ENCODE results near the gene SMYD3. TPM values are rescaled to one million over a fixed set of nuclear protein-coding genes. Genes with fewer than 3 reads are reported as not detected.

The SMYD3 gene
- total and polyA plus RNA-seq, 2 of the 4 experiments (the other 2 are of a cell fraction): 26.5 to 37.6 TPM

GRCh38 chr1:245753807-245754206 is 753.3 kb downstream of the SMYD3 start:
- H3K9me1 ChIP-seq (ENCODE audit: insufficient read depth, low read length): no peaks in the 10 kb centered on the region
- no peak overlapping the region for H3K18ac ChIP-seq (ENCODE audit: low read depth, low read length)
- intact Hi-C loops (cut with micrococcal nuclease) (no loop called here), in situ Hi-C loops (cut with MboI; ENCODE audit: low sequenced_read_pairs) (no loop called here), dilution Hi-C loops (cut with HindIII; ENCODE audit: low sequenced_read_pairs, unreplicated experiment) (no loop called here)
- H2AK9ac ChIP-seq (replicated peaks; ENCODE audit: low read depth, low read length, poor library complexity): no peak overlapping the region
- H2BK15ac ChIP-seq (ENCODE audit: low read depth, low read length): no peak overlapping the region
- no peak overlapping the region for H2BK5ac ChIP-seq (ENCODE audit: low read depth, low read length, poor library complexity, severe bottlenecking)
- ATAC-seq (ENCODE audit: low read depth) (no peak), DNase-seq (no peak)
- H3K14ac ChIP-seq (replicated peaks; ENCODE audit: low read depth, low read length): no peak overlapping the region
- H3K9ac ChIP-seq (ENCODE audit: low read depth, low read length): no peak overlapping the region
- BruUV-seq (replicated peaks): no TSS peak
- no peak overlapping the region for H2AFZ ChIP-seq (replicated peaks; ENCODE audit: low read length, poor library complexity)
- H2BK120ac ChIP-seq (ENCODE audit: low read depth, low read length): no peak overlapping the region
- H4K5ac ChIP-seq (ENCODE audit: low read depth, low read length): no peak overlapping the region
- CTCF ChIA-PET: interaction anchor here (0.9 kb wide), 1 partner anchor 18 kb away, joined by 3 read pairs; no protein-coding TSS in a partner anchor
- H3K4me1 ChIP-seq (ENCODE audit: control insufficient read depth, insufficient read depth, low read length): peaks cover 3% of the 10 kb centered on the region; the same call in 1 of the 2 replicates
- POLR2A ChIA-PET (ENCODE audit: unreplicated experiment): no interaction called here
- no peaks in the 10 kb centered on the region for H3K27me3 ChIP-seq (ENCODE audit: control insufficient read depth, insufficient read depth, low read length)
- H3K23ac ChIP-seq (ENCODE audit: low read depth, low read length): no peak overlapping the region
- H2AK5ac ChIP-seq (ENCODE audit: low read depth, low read length): no peak overlapping the region
- no peaks in the 10 kb centered on the region for H3K79me1 ChIP-seq (ENCODE audit: low read depth in 1 of 2, low read length in 2 of 2)
- no peaks in the 10 kb centered on the region for H3K36me3 ChIP-seq (ENCODE audit: control insufficient read depth, insufficient read depth, low read length)
- no peaks in the 10 kb centered on the region for H4K20me1 ChIP-seq (ENCODE audit: insufficient read depth, low read length)
- peaks cover 6% of the 10 kb centered on the region for H3K9me3 ChIP-seq (ENCODE audit: control insufficient read depth, insufficient read depth, low read length)
- H3K4ac ChIP-seq (ENCODE audit: low read depth, low read length): no peak overlapping the region
- H3K27ac ChIP-seq (ENCODE audit: insufficient read depth, low read length): no peak overlapping the region
- TF ChIP-seq RFX5 (IDR thresholded peaks at IDR 0.05; ENCODE audit: low read depth, low read length) (no peak), POLR2A (IDR thresholded peaks at IDR 0.05; ENCODE audit: low read depth, low read length) (no peak), MAFK (IDR thresholded peaks at IDR 0.05; ENCODE audit: low read depth, low read length) (no peak), MXI1 (IDR thresholded peaks at IDR 0.05; ENCODE audit: borderline replicate concordance, low read depth, low read length) (no peak)
- TF ChIP-seq, protein P1, sequence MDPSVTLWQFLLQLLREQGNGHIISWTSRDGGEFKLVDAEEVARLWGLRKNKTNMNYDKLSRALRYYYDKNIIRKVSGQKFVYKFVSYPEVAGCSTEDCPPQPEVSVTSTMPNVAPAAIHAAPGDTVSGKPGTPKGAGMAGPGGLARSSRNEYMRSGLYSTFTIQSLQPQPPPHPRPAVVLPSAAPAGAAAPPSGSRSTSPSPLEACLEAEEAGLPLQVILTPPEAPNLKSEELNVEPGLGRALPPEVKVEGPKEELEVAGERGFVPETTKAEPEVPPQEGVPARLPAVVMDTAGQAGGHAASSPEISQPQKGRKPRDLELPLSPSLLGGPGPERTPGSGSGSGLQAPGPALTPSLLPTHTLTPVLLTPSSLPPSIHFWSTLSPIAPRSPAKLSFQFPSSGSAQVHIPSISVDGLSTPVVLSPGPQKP (IDR thresholded peaks at IDR 0.05; ENCODE audit: borderline replicate concordance, low read depth, low read length): no peak
- no peak overlapping the region for H4K8ac ChIP-seq (ENCODE audit: low read depth in 2 of 2, low read length in 2 of 2)
- H3K4me3 ChIP-seq (ENCODE audit: insufficient read depth, low read depth, low read length): no peak overlapping the region
- no peak overlapping the region for H3K56ac ChIP-seq (ENCODE audit: extremely low read depth, insufficient read depth, low read length)
- H4K91ac ChIP-seq (ENCODE audit: insufficient read depth, low read depth, low read length): no peak overlapping the region
- no peak overlapping the region for H3K4me2 ChIP-seq (ENCODE audit: low read depth, low read length)
- no CpG with 5 or more reads among the region's 2 CpGs for WGBS, 2 experiments (ENCODE audit: extremely low coverage in 2 of 2, insufficient read length in 1 of 2)
- H2BK20ac ChIP-seq (ENCODE audit: low read depth, low read length): no peak overlapping the region
